GM10266 (cell line): Measurements from ENCODE around the gene COL25A1.
"Not testable (repeated sequence)": the region's sequence is repeated elsewhere in the genome, so short reads cannot be mapped to it uniquely, and the experiment has no call there.

Source experiments
- DNase-seq: peaks from one replicate; pipeline ENCODE4 v3.0.0; 2012; ENCODE audit errors: extremely low spot score
- TF ChIP-seq, protein P1 (sequence below): IDR thresholded peaks from 2 replicates; pipeline ENCODE4 v1.5.1; 2012; ENCODE audit warnings: mild to moderate bottlenecking, low read depth; ENCODE audit not compliant: control insufficient read depth, insufficient read depth; ENCODE audit errors: missing control alignments

COL25A1 gene

DNA sequence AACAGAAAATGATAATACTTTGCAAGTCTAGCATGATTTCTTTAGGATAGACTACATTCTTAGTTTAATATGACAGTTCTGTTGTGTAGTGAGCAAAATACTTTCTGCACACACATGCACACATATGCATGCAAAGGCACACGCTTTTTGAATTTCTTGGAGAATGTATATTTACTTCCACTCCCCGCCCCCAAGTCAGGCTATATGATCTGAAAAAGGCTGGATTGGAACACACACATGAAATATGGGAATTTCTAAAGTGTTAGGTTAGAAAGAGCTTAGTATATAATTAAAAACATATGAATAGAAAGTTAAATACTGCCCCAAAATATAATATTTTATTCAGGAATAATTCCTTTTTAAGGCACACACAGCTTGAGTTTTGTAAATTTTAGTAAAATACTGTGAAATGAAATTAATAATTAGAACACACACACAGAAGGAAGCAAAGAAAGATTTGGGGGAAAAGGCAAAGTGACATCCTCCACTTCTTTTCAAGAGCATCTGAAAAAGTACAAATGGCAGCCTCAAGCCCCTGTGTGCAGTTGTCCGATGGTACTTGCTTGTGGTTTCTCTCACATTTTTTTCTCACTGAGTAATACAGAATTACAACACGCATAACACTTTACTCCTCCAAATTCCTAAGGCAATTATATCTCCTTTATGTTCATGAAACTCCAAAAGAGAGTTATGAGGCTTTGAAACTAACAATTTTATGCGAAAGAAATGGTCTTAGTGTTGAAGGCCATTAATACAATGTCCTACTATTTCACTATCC lies 310.7 kb downstream of the COL25A1 start:
- TF ChIP-seq, protein P1, sequence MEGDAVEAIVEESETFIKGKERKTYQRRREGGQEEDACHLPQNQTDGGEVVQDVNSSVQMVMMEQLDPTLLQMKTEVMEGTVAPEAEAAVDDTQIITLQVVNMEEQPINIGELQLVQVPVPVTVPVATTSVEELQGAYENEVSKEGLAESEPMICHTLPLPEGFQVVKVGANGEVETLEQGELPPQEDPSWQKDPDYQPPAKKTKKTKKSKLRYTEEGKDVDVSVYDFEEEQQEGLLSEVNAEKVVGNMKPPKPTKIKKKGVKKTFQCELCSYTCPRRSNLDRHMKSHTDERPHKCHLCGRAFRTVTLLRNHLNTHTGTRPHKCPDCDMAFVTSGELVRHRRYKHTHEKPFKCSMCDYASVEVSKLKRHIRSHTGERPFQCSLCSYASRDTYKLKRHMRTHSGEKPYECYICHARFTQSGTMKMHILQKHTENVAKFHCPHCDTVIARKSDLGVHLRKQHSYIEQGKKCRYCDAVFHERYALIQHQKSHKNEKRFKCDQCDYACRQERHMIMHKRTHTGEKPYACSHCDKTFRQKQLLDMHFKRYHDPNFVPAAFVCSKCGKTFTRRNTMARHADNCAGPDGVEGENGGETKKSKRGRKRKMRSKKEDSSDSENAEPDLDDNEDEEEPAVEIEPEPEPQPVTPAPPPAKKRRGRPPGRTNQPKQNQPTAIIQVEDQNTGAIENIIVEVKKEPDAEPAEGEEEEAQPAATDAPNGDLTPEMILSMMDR, result no peak
- no peak for DNase-seq

DNA sequence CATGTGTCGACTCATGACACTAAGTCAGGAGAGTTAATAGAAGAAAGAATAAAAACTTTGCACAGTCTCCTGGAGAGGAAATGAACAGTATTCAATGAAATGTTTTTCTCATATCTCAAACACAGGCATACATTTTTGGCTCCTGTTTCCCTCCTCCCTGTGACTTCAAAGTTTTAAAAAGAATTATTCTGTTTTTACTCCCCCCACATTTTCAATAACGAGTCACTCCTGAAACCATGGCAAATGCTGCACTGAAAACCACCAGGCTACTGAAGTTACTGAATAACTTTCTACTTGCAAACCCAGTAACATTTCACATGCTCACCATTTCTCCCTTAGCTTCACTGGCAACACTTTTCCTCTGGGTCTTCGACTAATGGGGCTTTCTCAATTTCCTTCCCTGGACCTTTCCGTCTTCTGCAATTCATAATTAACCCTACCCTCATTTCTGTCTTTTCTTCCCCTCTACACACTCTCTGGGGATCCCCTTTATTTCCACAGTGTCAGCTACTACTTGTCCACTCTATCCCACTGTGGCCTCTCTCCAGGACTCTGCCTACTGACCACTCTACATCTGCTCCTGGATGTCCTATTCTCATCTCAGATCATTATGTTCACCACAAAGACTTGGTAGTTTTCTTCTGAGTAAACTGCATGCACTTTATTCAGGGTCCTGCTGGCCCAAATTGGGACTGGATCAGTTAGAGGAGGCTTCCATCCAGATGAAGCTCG lies 313.8 kb downstream of the COL25A1 start:
- DNase-seq, result no peak
- TF ChIP-seq, protein P1, result no peak

DNA sequence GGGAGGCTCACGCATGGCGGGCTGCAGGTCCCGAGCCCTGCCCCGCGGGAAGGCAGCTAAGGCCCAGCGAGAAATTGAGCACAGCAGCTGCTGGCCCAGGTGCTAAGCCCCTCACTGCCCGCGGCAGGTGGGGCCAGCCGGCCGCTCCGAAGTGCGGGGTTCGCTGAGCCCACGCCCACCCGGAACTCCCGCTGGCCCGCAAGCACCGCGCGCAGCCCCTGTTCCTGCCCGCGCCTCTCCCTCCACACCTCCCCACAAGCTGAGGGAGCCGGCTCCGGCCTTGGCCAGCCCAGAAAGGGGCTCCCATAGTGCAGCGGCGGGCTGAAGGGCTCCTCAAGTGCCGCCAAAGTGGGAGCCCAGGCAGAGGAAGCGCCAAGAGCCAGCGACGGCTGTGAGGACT lies 318.0 kb downstream of the COL25A1 start:
- DNase-seq, result not testable (repeated sequence)

DNA sequence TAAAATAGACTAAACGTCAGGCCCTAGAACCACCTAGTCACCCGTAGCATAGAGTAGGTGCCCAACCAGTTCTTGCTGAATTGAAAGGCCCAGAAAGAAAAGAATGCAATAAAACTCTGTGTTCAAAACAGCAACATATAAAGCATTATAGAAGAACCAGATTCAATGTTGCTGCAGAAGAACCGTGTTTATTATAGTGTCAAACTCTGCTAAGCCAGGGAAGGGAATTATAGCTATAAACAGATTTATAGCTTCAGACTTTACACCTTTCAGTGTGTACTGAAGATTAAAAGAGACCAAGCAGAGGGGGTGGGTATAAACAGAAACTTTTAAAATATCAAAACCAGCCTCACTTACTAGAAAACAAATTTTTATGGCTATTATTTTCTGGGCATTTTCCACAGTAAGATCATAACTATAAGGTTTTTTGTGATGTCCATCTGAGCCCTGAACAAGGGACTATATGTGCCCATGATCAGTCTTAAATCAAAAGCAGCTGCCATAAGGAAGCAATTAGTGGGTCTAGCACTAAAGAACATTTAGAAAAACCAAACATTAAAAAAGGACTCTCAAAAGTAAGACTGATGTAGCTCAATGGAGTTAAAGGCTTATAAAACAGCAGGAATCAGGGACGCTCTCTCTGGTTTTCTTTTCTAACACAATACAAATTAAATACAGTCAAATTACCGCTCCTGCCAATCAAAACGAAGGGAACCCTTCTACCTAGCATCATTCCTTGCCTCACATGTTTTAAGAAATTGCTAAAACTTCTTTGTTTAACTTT lies 319.9 kb downstream of the COL25A1 start:
- TF ChIP-seq, protein P1, result no peak
- no peak for DNase-seq

DNA sequence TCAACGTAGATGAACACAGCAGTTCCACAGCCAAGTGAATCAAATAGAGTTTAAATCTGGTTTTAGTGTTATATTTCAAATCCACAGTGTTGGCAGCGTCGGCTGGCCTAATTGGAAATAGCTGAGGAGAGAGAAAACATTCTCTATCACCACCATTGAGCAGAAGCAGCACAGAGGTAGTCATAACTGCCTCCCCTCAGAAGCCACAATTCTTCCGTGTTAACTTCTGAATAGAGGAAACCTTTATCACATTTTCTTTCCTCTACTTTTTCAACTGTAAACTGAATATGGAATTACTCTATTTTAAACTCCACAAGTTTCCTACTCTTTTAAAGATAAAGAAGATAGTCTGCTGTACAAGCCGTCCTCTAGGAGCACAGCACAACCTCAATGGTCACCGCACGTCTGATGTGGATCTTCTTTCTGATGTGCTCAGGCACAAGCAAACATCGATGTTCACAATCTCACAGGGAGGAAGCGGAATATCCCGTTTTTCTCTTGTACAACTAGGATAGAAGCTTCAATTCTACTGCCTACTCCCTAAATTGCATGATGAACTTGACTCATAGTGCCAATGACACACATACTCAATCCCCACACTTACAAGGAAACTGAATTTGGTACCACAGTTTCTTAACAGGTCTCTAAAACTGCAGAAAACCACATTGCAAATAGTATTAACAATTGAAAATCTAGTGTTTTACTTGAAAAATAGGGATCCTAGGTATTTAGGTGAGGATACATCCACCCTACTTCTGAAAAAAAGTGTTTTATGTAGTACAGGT lies 321.8 kb downstream of the COL25A1 start:
- no peak for DNase-seq
- TF ChIP-seq, protein P1, result no peak

DNA sequence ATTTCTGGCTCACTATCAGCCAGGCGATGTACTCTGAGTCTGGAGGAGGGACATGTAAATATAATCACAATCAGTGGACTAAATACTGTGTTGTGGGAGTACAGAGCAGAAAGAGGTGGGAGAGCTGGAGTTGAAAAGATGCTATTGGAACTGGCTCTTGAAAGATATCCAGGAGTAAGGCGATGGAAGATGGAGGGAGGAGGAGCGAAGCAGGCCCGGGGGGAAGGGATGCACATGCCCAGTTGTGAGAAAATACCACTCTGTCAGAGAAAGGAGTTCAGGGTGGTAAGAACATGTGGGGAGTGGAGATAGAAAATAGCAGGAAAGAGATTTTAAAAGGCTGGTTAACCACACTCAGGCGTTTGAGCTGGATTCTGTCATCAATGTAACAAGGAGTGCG lies 322.7 kb downstream of the COL25A1 start:
- TF ChIP-seq, protein P1, result no peak
- no peak for DNase-seq

DNA sequence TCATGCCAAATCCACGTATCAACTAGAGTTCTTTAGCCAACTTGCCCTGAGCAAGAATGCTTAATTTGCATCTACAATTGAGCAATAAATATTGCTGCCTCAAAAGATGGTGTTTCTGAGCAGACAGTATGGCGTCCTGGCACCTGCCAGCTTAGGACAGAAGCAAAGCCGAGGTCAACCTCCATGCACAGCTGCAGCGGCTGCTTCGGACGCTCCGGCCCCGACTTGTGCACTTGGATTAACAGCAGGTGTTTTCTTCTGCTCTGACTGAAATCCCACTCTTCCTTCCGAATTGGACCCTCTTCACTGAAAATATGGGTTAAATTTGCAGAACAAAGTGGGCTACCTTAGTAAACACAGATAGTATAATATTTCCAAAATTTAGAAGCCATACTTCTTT lies 324.4 kb downstream of the COL25A1 start:
- TF ChIP-seq, protein P1, result no peak
- no peak for DNase-seq
